Spinal cord (tissue), 10 donors: ENCODE measurements around the gene RASA3. TPM values are rescaled to one million over a fixed set of nuclear protein-coding genes. Genes with fewer than 3 reads are reported as not detected.
A peak's percentile ranks its signal among the peaks of the same experiment; 100 is the strongest.

Experiments
- DNase-seq, 6 donors: peaks; one replicate each; pipeline versions ENCODE4 v3.0.0 to v3.0.0-alpha.2; 2013 to 2015; ENCODE audit warnings: low spot score in 6 of 6, low read depth in 4 of 6
- H3K27ac ChIP-seq: one replicate; pipeline ENCODE4 v1.5.1; 2013; ENCODE audit warnings: low read depth, low read length, control low read depth
- H3K27me3 ChIP-seq: one replicate; pipeline ENCODE4 v1.6.1; 2013; ENCODE audit warnings: low read length; ENCODE audit not compliant: control insufficient read depth, insufficient read depth
- H3K36me3 ChIP-seq: one replicate; pipeline ENCODE4 v1.6.1; 2013; ENCODE audit warnings: low read length; ENCODE audit not compliant: control insufficient read depth, insufficient read depth
- H3K4me1 ChIP-seq: one replicate; pipeline ENCODE4 v1.6.1; 2013; ENCODE audit warnings: low read length; ENCODE audit not compliant: control insufficient read depth, insufficient read depth
- H3K4me3 ChIP-seq: one replicate; pipeline ENCODE4 v1.5.1; 2013; ENCODE audit warnings: low read depth, low read length, control low read depth
- H3K9me3 ChIP-seq: one replicate; pipeline ENCODE4 v1.6.1; 2013; ENCODE audit warnings: low read length; ENCODE audit not compliant: control insufficient read depth, insufficient read depth
- WGBS: methylation state at CpG from one replicate; pipeline ENCODE4 v1.1.5; 2013; ENCODE audit warnings: missing lambda C conversion rate; ENCODE audit not compliant: insufficient coverage; 5-methylcytosine and 5-hydroxymethylcytosine counted together
- polyA plus RNA-seq, 2 donors: library from polyadenylated mRNA; unstranded; fragments of 120-200 nt; gene quantifications; one replicate each; pipeline ENCODE4 v1.2.1, GENCODE V29; 2013; ENCODE audit not compliant: insufficient read length in 2 of 2
- total RNA-seq, 2 donors: library from RNA; depleted of rRNA in 1 of 2; stranded (reverse); fragments of 120-200 nt in 1 of 2; fragments of >200 nt in 1 of 2; gene quantifications; one replicate each; pipeline versions ENCODE4 v1.2.3 to v1.2.4, GENCODE V29; 2013 to 2014
- donor health status: healthy.

Gene RASA3
- total and polyA plus RNA-seq, 4 donors: 15.2 to 31.6 (median 23.2) TPM

GRCh38 chr13:114009590-114010400, 122.6 kb downstream of the RASA3 start:
- Histone ChIP-seq H3K27ac (no peak overlapping the region), H3K4me1 (no peaks in the 10 kb centered on the region), H3K4me3 (no peak overlapping the region), H3K27me3 (no peaks in the 10 kb centered on the region), H3K36me3 (peaks cover 81% of the 10 kb centered on the region), H3K9me3 (no peaks in the 10 kb centered on the region)
- no peak for DNase-seq
- WGBS: 94% methylated on average over 24 of the region's 31 CpGs

GRCh38 chr13:114008964-114009589, 123.3 kb downstream of the RASA3 start:
- Histone ChIP-seq H3K27ac (no peak overlapping the region), H3K4me1 (no peaks in the 10 kb centered on the region), H3K4me3 (no peak overlapping the region), H3K9me3 (no peaks in the 10 kb centered on the region), H3K36me3 (peaks cover 75% of the 10 kb centered on the region), H3K27me3 (no peaks in the 10 kb centered on the region)
- 88% methylated on average over 28 of the region's 33 CpGs for WGBS
- no peak for DNase-seq

- no peak overlapping the region for H3K27ac ChIP-seq
- H3K36me3 ChIP-seq: peaks cover 66% of the 10 kb centered on the region
- WGBS: 97% methylated on average over 11 of the region's 12 CpGs
- no peaks in the 10 kb centered on the region for H3K4me1 ChIP-seq
- no peaks in the 10 kb centered on the region for H3K27me3 ChIP-seq
- DNase-seq: no peak
- H3K9me3 ChIP-seq: no peaks in the 10 kb centered on the region
- no peak overlapping the region for H3K4me3 ChIP-seq
Observed at GRCh38 chr13:114007566-114007965, 124.9 kb downstream of the RASA3 start.

GRCh38 chr13:114005206-114005724, 127.2 kb downstream of the RASA3 start:
- H3K9me3 ChIP-seq: no peaks in the 10 kb centered on the region
- H3K4me1 ChIP-seq: no peaks in the 10 kb centered on the region
- H3K27me3 ChIP-seq: no peaks in the 10 kb centered on the region
- no peak overlapping the region for H3K4me3 ChIP-seq
- H3K36me3 ChIP-seq: peaks cover 66% of the 10 kb centered on the region
- DNase-seq: no peak
- H3K27ac ChIP-seq: no peak overlapping the region
- WGBS: 96% methylated on average over 14 of the region's 15 CpGs

- Histone ChIP-seq H3K9me3 (no peaks in the 10 kb centered on the region), H3K4me3 (no peak overlapping the region), H3K27me3 (no peaks in the 10 kb centered on the region), H3K4me1 (no peaks in the 10 kb centered on the region), H3K36me3 (peaks cover 64% of the 10 kb centered on the region), H3K27ac (no peak overlapping the region)
- WGBS: 82% methylated on average over 36 of the region's 41 CpGs
- peak in 1 of 6 donors; percentile 66 for DNase-seq
Observed at GRCh38 chr13:114004420-114005205, 127.8 kb downstream of the RASA3 start.

GRCh38 chr13:114002771-114003321, 129.6 kb downstream of the RASA3 start:
- Histone ChIP-seq H3K9me3 (no peaks in the 10 kb centered on the region), H3K4me1 (peaks cover 6% of the 10 kb centered on the region), H3K36me3 (peaks cover 68% of the 10 kb centered on the region), H3K27me3 (no peaks in the 10 kb centered on the region), H3K4me3 (no peak overlapping the region), H3K27ac (no peak overlapping the region)
- no peak for DNase-seq
- 94% methylated on average over 23 of the region's 24 CpGs for WGBS

GRCh38 chr13:114002009-114002544, 130.3 kb downstream of the RASA3 start:
- 87% methylated on average over 27 of the region's 27 CpGs for whole genome bisulfite sequencing
- peaks cover 68% of the 10 kb centered on the region for H3K36me3 ChIP-seq
- no peaks in the 10 kb centered on the region for H3K9me3 ChIP-seq
- DNase-seq: no peak
- peaks cover 9% of the 10 kb centered on the region for H3K4me1 ChIP-seq
- no peaks in the 10 kb centered on the region for H3K27me3 ChIP-seq
- H3K27ac ChIP-seq: no peak overlapping the region
- H3K4me3 ChIP-seq: no peak overlapping the region

- Histone ChIP-seq H3K4me1 (peaks cover 9% of the 10 kb centered on the region), H3K36me3 (peaks cover 75% of the 10 kb centered on the region), H3K9me3 (no peaks in the 10 kb centered on the region), H3K27ac (no peak overlapping the region), H3K4me3 (no peak overlapping the region), H3K27me3 (no peaks in the 10 kb centered on the region)
- WGBS: 93% methylated on average over 46 of the region's 46 CpGs
- no peak for DNase-seq
Observed at GRCh38 chr13:114001331-114002008, 131.0 kb downstream of the RASA3 start.
